K562 (cell line): ENCODE data around the gene CEP295NL. TPM values are rescaled to one million over a fixed set of nuclear protein-coding genes. Genes with fewer than 3 reads are reported as not detected.

Experiments
- FOXA3 ChIP-seq, 2 experiments: fragments of 450-650 bp in 1 of 2; sonication (generic) in 1 of 2; formaldehyde crosslinking; IDR thresholded peaks in 1 of 2; conservative IDR thresholded peaks in 1 of 2; 2 replicates each; pipeline versions ENCODE4 v1.4.0 to v1.8.0; 2020 to 2022; ENCODE audit warnings: mild to moderate bottlenecking in 2 of 2, missing genetic modification reagents in 1 of 2
- FOXK1 ChIP-seq: sonication (generic); formaldehyde crosslinking; IDR thresholded peaks from 2 replicates; pipeline ENCODE4 v1.8.0; 2022; ENCODE audit warnings: missing genetic modification reagents, mild to moderate bottlenecking, borderline replicate concordance
- GTF2E2 ChIP-seq: fragments of 200-800 bp; sonication (Bioruptor generic); IDR thresholded peaks from 2 replicates; pipeline ENCODE4 v1.6.1; 2016; ENCODE audit warnings: missing genetic modification characterization, missing compliant biosample characterization
- KHSRP ChIP-seq: fragments of 450-650 bp; IDR thresholded peaks from 2 replicates; pipeline ENCODE4 v1.6.1; 2017
- L3MBTL2 ChIP-seq: fragments of 450-650 bp; IDR thresholded peaks from 2 replicates; pipeline ENCODE4 v1.6.1; 2016; ENCODE audit warnings: mild to moderate bottlenecking, moderate library complexity
- MEF2D ChIP-seq: conservative IDR thresholded peaks from 2 replicates; pipeline ENCODE4 v1.6.1; 2016; ENCODE audit warnings: low read depth, missing genetic modification characterization, missing compliant biosample characterization
- MYC ChIP-seq, 2 experiments: fragments of 250-450 bp in 1 of 2; sonication (Bioruptor Pico) in 1 of 2; IDR thresholded peaks; 2 replicates each; pipeline versions ENCODE4 v1.5.1 to v1.6.1; 2012 to 2021; ENCODE audit warnings: low read depth in 2 of 2, borderline replicate concordance in 1 of 2, improper control_type of control experiment in 1 of 2, low read length in 1 of 2, mild to moderate bottlenecking in 1 of 2, moderate library complexity in 1 of 2
- NEUROD1 ChIP-seq: fragments of 150-350 bp; IDR thresholded peaks from 2 replicates; pipeline ENCODE4 v1.6.1; 2014; ENCODE audit warnings: borderline replicate concordance, low read length, low read depth; ENCODE audit not compliant: partially characterized antibody
- NFIC ChIP-seq: fragments of 450-650 bp; IDR thresholded peaks from 2 replicates; pipeline ENCODE4 v1.6.1; 2017; ENCODE audit warnings: mild to moderate bottlenecking, inconsistent platforms
- NFXL1 ChIP-seq: fragments of 450-650 bp; formaldehyde crosslinking; IDR thresholded peaks from 2 replicates; pipeline ENCODE4 v1.4.0; 2021; ENCODE audit warnings: mild to moderate bottlenecking
- NR4A1 ChIP-seq, 2 experiments: fragments of 250-450 bp in 1 of 2; fragments of 450-650 bp in 1 of 2; sonication (Bioruptor Pico) in 1 of 2; IDR thresholded peaks; 2 replicates each; pipeline versions ENCODE4 v1.4.0 to v1.6.1; 2016 to 2020; ENCODE audit warnings: mild to moderate bottlenecking in 2 of 2, missing compliant biosample characterization in 1 of 2, missing genetic modification characterization in 1 of 2, moderate library complexity in 1 of 2
- OTX1 ChIP-seq: fragments of 450-650 bp; formaldehyde crosslinking; IDR thresholded peaks from 2 replicates; pipeline ENCODE4 v1.4.0; 2022; ENCODE audit warnings: mild to moderate bottlenecking
- RBBP5 ChIP-seq: fragments of 200-600 bp; sonication (generic); IDR thresholded peaks from 2 replicates; pipeline ENCODE4 v1.6.1; 2012; ENCODE audit warnings: borderline replicate concordance, mild to moderate bottlenecking, low read length, control low read depth, inconsistent platforms; ENCODE audit not compliant: insufficient read depth, poor library complexity, severe bottlenecking
- TAF9B ChIP-seq: fragments of 450-650 bp; IDR thresholded peaks from 2 replicates; pipeline ENCODE4 v1.6.1; 2018; ENCODE audit warnings: mild to moderate bottlenecking; ENCODE audit not compliant: partially characterized antibody
- TRIM28 ChIP-seq: fragments of 450-650 bp; IDR thresholded peaks from 2 replicates; pipeline ENCODE4 v1.6.1; 2017
- U2AF2 ChIP-seq: fragments of 200-400 bp; formaldehyde crosslinking; optimal IDR thresholded peaks from 2 replicates; pipeline ENCODE3; 2017; ENCODE audit warnings: low read depth, mild to moderate bottlenecking, low read length
- ZNF12 ChIP-seq: sonication (generic); formaldehyde crosslinking; IDR thresholded peaks from 2 replicates; pipeline ENCODE4 v1.4.0; 2020; ENCODE audit warnings: mild to moderate bottlenecking, missing genetic modification reagents
- ZNF124 ChIP-seq: sonication (generic); formaldehyde crosslinking; IDR thresholded peaks from 2 replicates; pipeline ENCODE4 v1.8.1; 2022; ENCODE audit warnings: missing genetic modification reagents
- ZNF212 ChIP-seq: fragments of 450-650 bp; formaldehyde crosslinking; IDR thresholded peaks from 2 replicates; pipeline ENCODE4 v1.4.0; 2020; ENCODE audit warnings: mild to moderate bottlenecking
- ZNF23 ChIP-seq: fragments of 250-450 bp; sonication (Bioruptor Pico); IDR thresholded peaks from 2 replicates; pipeline ENCODE4 v1.4.0; 2020; ENCODE audit warnings: mild to moderate bottlenecking
- ZNF253 ChIP-seq: fragments of 250-450 bp; sonication (Bioruptor Pico); conservative IDR thresholded peaks from 2 replicates; pipeline ENCODE4 v1.6.1; 2021; ENCODE audit warnings: mild to moderate bottlenecking
- ZNF408 ChIP-seq: fragments of 250-450 bp; sonication (Bioruptor Pico); IDR thresholded peaks from 2 replicates; pipeline ENCODE4 v1.4.0; 2020; ENCODE audit warnings: low read depth, mild to moderate bottlenecking, moderate library complexity
- polyA plus RNA-seq, 8 experiments: library from polyadenylated mRNA; depleted of rRNA in 4 of 8; stranded (reverse) in 5 of 8; unstranded in 3 of 8; fragments of >200 nt; fragmentation: Nextera tagmentation in 2 of 8; fragmentation: Illumina TruSeq in 1 of 8; extraction: Ambion mirVana in 2 of 8; extraction: Trizol in 1 of 8; gene quantifications; 2 replicates each; pipeline versions ENCODE4 v1.2.1 to v1.2.3, GENCODE V29; 2011 to 2014; ENCODE audit warnings: inconsistent platforms in 1 of 8, missing spikeins in 1 of 8
- total RNA-seq, 7 experiments: library from RNA; depleted of rRNA in 6 of 7; stranded (reverse); fragments of >200 nt in 6 of 7; fragmentation: Illumina TruSeq in 2 of 7; extraction: Trizol in 2 of 7; gene quantifications; 2 replicates each; pipeline versions ENCODE4 v1.2.1 to v1.2.3, GENCODE V29; 2011 to 2021; ENCODE audit warnings: low replicate concordance in 1 of 7
- TF ChIP-seq, protein P1 (sequence below): fragments of 450-650 bp; IDR thresholded peaks from 2 replicates; pipeline ENCODE4 v1.6.1; 2016; ENCODE audit warnings: antibody characterized with exemption
- TF ChIP-seq, protein P2 (sequence below): fragments of 250-450 bp; sonication (Bioruptor Pico); IDR thresholded peaks from 2 replicates; pipeline ENCODE4 v1.8.0; 2021; ENCODE audit warnings: borderline replicate concordance, mild to moderate bottlenecking, moderate library complexity; ENCODE audit not compliant: poor library complexity, severe bottlenecking
- TF ChIP-seq, protein P3 (sequence below): sonication (generic); formaldehyde crosslinking; IDR thresholded peaks from 2 replicates; pipeline ENCODE4 v1.8.1; 2022; ENCODE audit warnings: missing genetic modification reagents

CEP295NL gene
- total and polyA plus RNA-seq, 9 of the 15 experiments (the other 6 are each of a cell fraction or from before 2014, with no cell fraction given) = not detected

DNA sequence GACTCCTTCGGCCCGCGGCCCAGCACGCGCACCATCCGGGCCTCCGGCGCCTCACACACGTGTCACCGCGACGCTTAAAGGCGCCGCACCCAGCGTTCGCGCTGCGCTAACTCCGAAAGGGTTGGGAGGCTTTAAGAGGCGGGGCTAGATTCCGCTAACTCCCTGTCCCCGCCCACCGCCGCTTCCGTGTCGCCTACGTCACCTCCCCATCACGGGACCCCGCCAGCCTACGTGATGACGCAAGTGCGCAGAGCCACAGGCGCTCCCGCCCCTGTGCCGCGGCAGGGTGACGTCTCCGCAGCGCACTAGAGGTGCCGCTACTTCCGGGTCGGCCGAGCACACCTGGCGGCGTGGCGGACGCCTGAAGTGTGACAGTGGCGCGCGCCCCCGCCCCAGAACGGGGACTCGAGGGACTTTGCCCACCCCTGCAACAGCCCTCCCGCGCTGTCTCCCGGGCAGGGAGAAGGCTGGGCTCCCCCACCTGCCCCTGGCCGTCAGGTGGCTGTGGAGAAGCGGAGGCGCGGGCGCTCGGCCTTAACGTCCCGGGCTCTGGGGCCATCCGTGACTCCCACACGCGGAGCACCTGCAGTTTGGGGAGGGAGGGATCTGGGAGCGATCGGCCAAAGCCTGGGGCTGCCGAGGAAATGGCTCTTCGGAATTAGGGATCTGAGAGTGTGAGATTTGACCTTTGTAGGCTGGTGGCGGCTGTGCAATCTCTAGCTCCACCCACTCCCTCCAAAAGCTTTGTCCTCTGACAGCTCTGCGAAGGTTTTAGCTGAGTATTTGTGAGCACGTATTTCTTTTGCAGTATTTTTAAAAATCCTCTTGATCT lies 62.0 kb downstream of the CEP295NL start, which contains the start of gene USP36 (continued):
- peak; percentile 32 for TF ChIP-seq RBBP5
- 0 out of 2 replicates have a peak, but pooled peaks have one; percentile 39 for TF ChIP-seq ZNF12
- TF ChIP-seq GTF2E2 (tag) = peak; percentile 92
- TF ChIP-seq ZNF124 (CRISPR knock-in tag) = no peak
- TF ChIP-seq ZNF212 (CRISPR knock-in tag) = 0 out of 2 replicates have a peak, but pooled peaks have one; percentile 70
- no peak for TF ChIP-seq NFXL1
- TF ChIP-seq TAF9B = peak; percentile 83
- TF ChIP-seq U2AF2 = no peak
- peak; percentile 86 for TF ChIP-seq L3MBTL2
- TF ChIP-seq OTX1 (CRISPR knock-in tag) = peak; percentile 75; the same call in 1 of the 2 replicates
- TF ChIP-seq, protein P1, sequence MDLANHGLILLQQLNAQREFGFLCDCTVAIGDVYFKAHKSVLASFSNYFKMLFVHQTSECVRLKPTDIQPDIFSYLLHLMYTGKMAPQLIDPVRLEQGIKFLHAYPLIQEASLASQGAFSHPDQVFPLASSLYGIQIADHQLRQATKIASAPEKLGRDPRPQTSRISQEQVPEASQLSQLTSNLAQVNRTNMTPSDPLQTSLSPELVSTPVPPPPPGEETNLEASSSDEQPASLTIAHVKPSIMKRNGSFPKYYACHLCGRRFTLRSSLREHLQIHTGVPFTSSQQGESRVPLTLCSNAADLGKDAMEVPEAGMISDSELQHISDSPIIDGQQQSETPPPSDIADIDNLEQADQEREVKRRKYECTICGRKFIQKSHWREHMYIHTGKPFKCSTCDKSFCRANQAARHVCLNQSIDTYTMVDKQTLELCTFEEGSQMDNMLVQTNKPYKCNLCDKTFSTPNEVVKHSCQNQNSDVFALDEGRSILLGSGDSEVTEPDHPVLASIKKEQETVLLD = peak; percentile 98
- 0 out of 4 replicates have a peak, but pooled peaks of 1 of the 2 experiments have one; percentile 9 for TF ChIP-seq FOXA3 (CRISPR knock-in tag; conservative IDR thresholded peaks at IDR 0.05 in 1 of 2, IDR thresholded peaks at IDR 0.05 in 1 of 2)
- peak; percentile 94 for TF ChIP-seq MYC (IDR thresholded peaks at IDR 0.05; ENCODE audit: low read depth, low read length)
- peak; percentile 94 for TF ChIP-seq MYC (CRISPR knock-in tag; IDR thresholded peaks at IDR 0.05; ENCODE audit: borderline replicate concordance, low read depth)
- TF ChIP-seq ZNF253 (CRISPR knock-in tag) = no peak
- TF ChIP-seq NFIC = peak; percentile 10; the same call in 1 of the 2 replicates
- TF ChIP-seq ZNF23 (CRISPR knock-in tag) = no peak
- no peak for TF ChIP-seq MEF2D (tag)
- TF ChIP-seq KHSRP = peak; percentile 90
- TF ChIP-seq, protein P2, sequence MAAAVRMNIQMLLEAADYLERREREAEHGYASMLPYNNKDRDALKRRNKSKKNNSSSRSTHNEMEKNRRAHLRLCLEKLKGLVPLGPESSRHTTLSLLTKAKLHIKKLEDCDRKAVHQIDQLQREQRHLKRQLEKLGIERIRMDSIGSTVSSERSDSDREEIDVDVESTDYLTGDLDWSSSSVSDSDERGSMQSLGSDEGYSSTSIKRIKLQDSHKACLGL (CRISPR knock-in tag) = peak; percentile 90
- TF ChIP-seq, protein P3, sequence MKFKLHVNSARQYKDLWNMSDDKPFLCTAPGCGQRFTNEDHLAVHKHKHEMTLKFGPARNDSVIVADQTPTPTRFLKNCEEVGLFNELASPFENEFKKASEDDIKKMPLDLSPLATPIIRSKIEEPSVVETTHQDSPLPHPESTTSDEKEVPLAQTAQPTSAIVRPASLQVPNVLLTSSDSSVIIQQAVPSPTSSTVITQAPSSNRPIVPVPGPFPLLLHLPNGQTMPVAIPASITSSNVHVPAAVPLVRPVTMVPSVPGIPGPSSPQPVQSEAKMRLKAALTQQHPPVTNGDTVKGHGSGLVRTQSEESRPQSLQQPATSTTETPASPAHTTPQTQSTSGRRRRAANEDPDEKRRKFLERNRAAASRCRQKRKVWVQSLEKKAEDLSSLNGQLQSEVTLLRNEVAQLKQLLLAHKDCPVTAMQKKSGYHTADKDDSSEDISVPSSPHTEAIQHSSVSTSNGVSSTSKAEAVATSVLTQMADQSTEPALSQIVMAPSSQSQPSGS (CRISPR knock-in tag) = peak; percentile 86
- peak; percentile 92 for TF ChIP-seq FOXK1 (CRISPR knock-in tag)
- peak; percentile 95 for TF ChIP-seq NEUROD1
- no peak for TF ChIP-seq ZNF408 (CRISPR knock-in tag)
- TF ChIP-seq NR4A1 (CRISPR knock-in tag; IDR thresholded peaks at IDR 0.05) = peak; percentile 87; the same call in 1 of the 2 replicates
- no peak for TF ChIP-seq NR4A1 (tag; IDR thresholded peaks at IDR 0.05)
- TF ChIP-seq TRIM28 = peak; percentile 20; the same call in 1 of the 2 replicates
